Measurements from ENCODE around the gene PGD. TPM values are rescaled to one million over a fixed set of nuclear protein-coding genes. Genes with fewer than 3 reads are reported as not detected.

The PGD gene
- total RNA-seq, 3 donors from 2014 or later (not counting 1 experiment from before 2014, with no cell fraction given): 35.8 to 113 (median 39.8) TPM

DNA sequence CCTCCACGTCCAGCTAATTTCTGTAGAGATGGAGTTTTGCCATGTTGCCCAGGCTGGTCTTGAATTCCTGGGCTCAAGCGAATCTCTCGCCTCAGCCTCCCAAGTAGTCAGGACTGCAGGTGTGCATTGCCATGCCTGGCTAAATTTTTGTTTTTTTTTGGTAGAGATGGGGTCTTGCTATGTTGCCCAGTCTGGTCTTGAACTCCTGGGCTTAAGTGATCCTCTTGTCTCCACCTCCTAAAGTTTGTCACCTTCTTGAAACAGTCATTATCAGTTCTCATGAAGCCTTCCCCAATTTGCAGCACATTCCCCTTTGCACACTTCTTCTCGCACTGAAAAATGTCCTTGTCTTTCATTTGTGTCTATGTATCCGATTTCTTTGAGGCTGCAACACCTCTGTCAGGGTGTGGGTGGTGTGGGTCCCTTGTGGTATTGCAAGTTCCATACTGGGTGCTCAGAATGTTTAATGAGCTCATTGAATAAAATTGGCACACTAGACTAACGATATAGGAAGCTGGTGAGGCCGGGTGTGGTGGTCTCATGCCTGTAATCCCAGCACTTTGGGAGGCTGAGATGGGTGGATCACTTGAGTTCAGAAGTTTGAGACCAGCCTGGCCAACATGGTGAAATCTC is 48.0 kb downstream of the PGD start:
- H3K4me1 ChIP-seq (ENCODE audit: control insufficient read depth, insufficient read depth, low read length): no peaks in the 10 kb centered on the region
- intact Hi-C loops (cut with micrococcal nuclease): no loop called here
- no peak for DNase-seq

DNA sequence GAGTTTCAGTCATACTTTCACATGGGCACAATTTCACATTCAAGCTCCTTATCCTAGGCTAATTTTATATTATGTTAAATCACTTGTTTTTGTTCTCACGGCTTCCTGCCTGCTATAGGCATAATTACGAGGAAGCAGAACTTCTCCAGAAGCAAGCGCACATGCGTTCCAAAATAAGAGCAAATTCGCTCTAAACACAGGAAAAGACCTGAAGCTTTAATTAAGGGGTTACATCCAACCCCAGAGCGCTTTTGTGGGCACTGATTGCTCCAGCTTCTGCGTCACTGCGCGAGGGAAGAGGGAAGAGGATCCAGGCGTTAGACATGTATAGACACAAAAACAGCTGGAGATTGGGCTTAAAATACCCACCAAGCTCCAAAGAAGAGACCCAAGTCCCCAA is 50.9 kb downstream of the PGD start, which contains the start of gene CORT:
Gene CORT (plus strand): TSS at position 281 of the 400 bp plus-strand sequence. CDS start 193 bp downstream, outside the sequence.
- H3K27me3 Mint-ChIP-seq (ENCODE audit: low read depth in 2 of 2): peaks cover 5 to 20% of the 10 kb centered on the region in 2 donors
- peaks cover 6 to 7% of the 10 kb centered on the region in 2 donors for H3K4me1 Mint-ChIP-seq
- TF ChIP-seq, protein P1, sequence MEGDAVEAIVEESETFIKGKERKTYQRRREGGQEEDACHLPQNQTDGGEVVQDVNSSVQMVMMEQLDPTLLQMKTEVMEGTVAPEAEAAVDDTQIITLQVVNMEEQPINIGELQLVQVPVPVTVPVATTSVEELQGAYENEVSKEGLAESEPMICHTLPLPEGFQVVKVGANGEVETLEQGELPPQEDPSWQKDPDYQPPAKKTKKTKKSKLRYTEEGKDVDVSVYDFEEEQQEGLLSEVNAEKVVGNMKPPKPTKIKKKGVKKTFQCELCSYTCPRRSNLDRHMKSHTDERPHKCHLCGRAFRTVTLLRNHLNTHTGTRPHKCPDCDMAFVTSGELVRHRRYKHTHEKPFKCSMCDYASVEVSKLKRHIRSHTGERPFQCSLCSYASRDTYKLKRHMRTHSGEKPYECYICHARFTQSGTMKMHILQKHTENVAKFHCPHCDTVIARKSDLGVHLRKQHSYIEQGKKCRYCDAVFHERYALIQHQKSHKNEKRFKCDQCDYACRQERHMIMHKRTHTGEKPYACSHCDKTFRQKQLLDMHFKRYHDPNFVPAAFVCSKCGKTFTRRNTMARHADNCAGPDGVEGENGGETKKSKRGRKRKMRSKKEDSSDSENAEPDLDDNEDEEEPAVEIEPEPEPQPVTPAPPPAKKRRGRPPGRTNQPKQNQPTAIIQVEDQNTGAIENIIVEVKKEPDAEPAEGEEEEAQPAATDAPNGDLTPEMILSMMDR (IDR thresholded peaks at IDR 0.05): no peak

More for the DNA sequence above, 48.0 kb downstream of the PGD start:
- no peak overlapping the region for H3K27ac Mint-ChIP-seq
- TF ChIP-seq, protein P1 (IDR thresholded peaks at IDR 0.05): no peak
- no peaks in the 10 kb centered on the region for H3K36me3 Mint-ChIP-seq
- no peak overlapping the region for H3K27ac ChIP-seq (ENCODE audit: low read length)
- no peaks in the 10 kb centered on the region for H3K9me3 ChIP-seq (ENCODE audit: control insufficient read depth, insufficient read depth, low read length)
- H3K9me3 Mint-ChIP-seq: no peaks in the 10 kb centered on the region
- no peaks in the 10 kb centered on the region for H3K36me3 ChIP-seq (ENCODE audit: control insufficient read depth, insufficient read depth, low read length)
- H3K27me3 ChIP-seq (ENCODE audit: control insufficient read depth, insufficient read depth, low read length): no peaks in the 10 kb centered on the region
- H3K4me3 ChIP-seq (ENCODE audit: low read length): no peak overlapping the region
- H3K4me3 Mint-ChIP-seq: peak overlapping the region; percentile 4
- 81% methylated on average over 7 of the region's 7 CpGs for WGBS (ENCODE audit: insufficient coverage)
- peaks cover 6 to 7% of the 10 kb centered on the region in 2 donors for H3K4me1 Mint-ChIP-seq
- H3K27me3 Mint-ChIP-seq (ENCODE audit: low read depth in 2 of 2): peaks cover 5 to 20% of the 10 kb centered on the region in 2 donors
- peak; percentile 54 to 76 (median 68) for ATAC-seq

DNA sequence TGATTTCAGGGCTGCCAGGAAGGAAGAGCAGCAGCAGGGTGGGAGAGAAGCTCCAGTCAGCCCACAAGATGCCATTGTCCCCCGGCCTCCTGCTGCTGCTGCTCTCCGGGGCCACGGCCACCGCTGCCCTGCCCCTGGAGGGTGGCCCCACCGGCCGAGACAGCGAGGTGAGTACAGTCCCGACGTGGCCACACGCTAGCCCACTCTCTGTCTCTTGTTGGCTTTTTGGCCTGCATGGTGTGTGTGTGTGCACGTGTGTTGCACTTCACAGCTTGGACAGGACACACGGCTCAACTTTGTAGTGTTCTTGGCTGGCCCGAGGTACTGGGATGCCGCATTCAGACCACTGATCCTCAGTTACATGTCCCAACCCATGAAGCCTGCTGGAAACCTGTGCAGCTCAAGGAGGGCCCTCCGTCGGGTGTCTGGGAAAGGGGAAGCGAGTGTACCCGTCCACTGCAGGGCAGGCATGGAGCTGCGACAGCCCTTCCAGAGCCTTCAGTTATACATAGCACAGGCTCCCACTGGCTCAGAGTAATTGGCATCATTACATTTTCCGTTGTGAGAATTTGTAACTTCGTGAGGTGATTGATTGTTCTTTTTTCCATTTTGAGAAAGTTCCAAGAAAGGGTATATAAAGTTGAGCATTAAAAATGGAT is 51.4 kb downstream of the PGD start:
- Histone ChIP-seq H3K27me3 (ENCODE audit: control insufficient read depth, insufficient read depth, low read length) (no peaks in the 10 kb centered on the region), H3K27ac (ENCODE audit: low read length) (no peak overlapping the region), H3K36me3 (ENCODE audit: control insufficient read depth, insufficient read depth, low read length) (no peaks in the 10 kb centered on the region), H3K4me1 (ENCODE audit: control insufficient read depth, insufficient read depth, low read length) (no peaks in the 10 kb centered on the region), H3K9me3 (ENCODE audit: control insufficient read depth, insufficient read depth, low read length) (peaks cover 5% of the 10 kb centered on the region), H3K4me3 (ENCODE audit: low read length) (no peak overlapping the region)
- WGBS (ENCODE audit: insufficient coverage): 95% methylated on average over 21 of the region's 21 CpGs
- Mint-ChIP-seq H3K4me3 (no peak overlapping the region), H3K36me3 (no peaks in the 10 kb centered on the region), H3K9me3 (no peaks in the 10 kb centered on the region), H3K27ac (no peak overlapping the region), H3K27me3 (ENCODE audit: low read depth in 2 of 2) (peaks cover 5 to 20% of the 10 kb centered on the region in 2 donors), H3K4me1 (peaks cover 6 to 7% of the 10 kb centered on the region in 2 donors)
- no peak for DNase-seq
- intact Hi-C loops (cut with micrococcal nuclease): no loop called here
- no peak for ATAC-seq
- TF ChIP-seq, protein P1 (IDR thresholded peaks at IDR 0.05): no peak

More for the DNA sequence above, 50.9 kb downstream of the PGD start, which contains the start of gene CORT:
- no peak for ATAC-seq
- Histone ChIP-seq H3K9me3 (ENCODE audit: control insufficient read depth, insufficient read depth, low read length) (peaks cover 4% of the 10 kb centered on the region), H3K27me3 (ENCODE audit: control insufficient read depth, insufficient read depth, low read length) (no peaks in the 10 kb centered on the region), H3K27ac (ENCODE audit: low read length) (no peak within 1 kb of the TSS), H3K36me3 (ENCODE audit: control insufficient read depth, insufficient read depth, low read length) (no peaks in the 10 kb centered on the region), H3K4me3 (ENCODE audit: low read length) (no peak within 1 kb of the TSS), H3K4me1 (ENCODE audit: control insufficient read depth, insufficient read depth, low read length) (no peaks in the 10 kb centered on the region)
- Mint-ChIP-seq H3K36me3 (no peaks in the 10 kb centered on the region), H3K27ac (no peak within 1 kb of the TSS), H3K9me3 (no peaks in the 10 kb centered on the region), H3K4me3 (no peak within 1 kb of the TSS)
- no peak for DNase-seq
- 90% methylated on average over 10 of the region's 10 CpGs for WGBS (ENCODE audit: insufficient coverage)
- intact Hi-C loops (cut with micrococcal nuclease): no loop called here
